Measurements from ENCODE around the gene PJVK. TPM values are rescaled to one million over a fixed set of nuclear protein-coding genes. Genes with fewer than 3 reads are reported as not detected.
A peak's percentile ranks its signal among the peaks of the same experiment; 100 is the strongest.

PJVK gene
- total RNA-seq, 1 experiment from 2014 or later, result 2.6 TPM

GRCh38 chr2:178479758-178480226 lies 28.6 kb downstream of the PJVK start:
- Histone ChIP-seq H3K27ac (ENCODE audit: low read depth, low read length) (peak overlapping the region; percentile 22), H3K9ac (ENCODE audit: low read length) (peak overlapping the region; percentile 61), H4K20me1 (ENCODE audit: insufficient read depth) (no peaks in the 10 kb centered on the region), H3K9me2 (ENCODE audit: insufficient read depth) (no peaks in the 10 kb centered on the region), H3K79me2 (ENCODE audit: insufficient read depth, low read length) (peaks cover 40% of the 10 kb centered on the region), H3K9me3 (ENCODE audit: control insufficient read depth in 1 of 2, insufficient read depth in 1 of 2, low read depth in 1 of 2, low read length in 2 of 2) (no peaks in the 10 kb centered on the region), H3K4me1 (ENCODE audit: control insufficient read depth in 1 of 2, insufficient read depth in 2 of 2, low read length in 2 of 2) (peaks cover 10 to 30% of the 10 kb centered on the region in 2 experiments; a peak in 3 of 4 replicates), H3K27me3 (ENCODE audit: insufficient read depth, low read length) (no peaks in the 10 kb centered on the region), H3K4me3 (replicated peaks in 1 of 2; ENCODE audit: low read depth in 1 of 2, low read length in 2 of 2) (peak overlapping the region; percentile 70 to 92), H2AFZ (ENCODE audit: low read depth, low read length, poor library complexity, severe bottlenecking) (peak overlapping the region; percentile 100), H3K36me3 (ENCODE audit: control insufficient read depth in 1 of 2, insufficient read depth in 2 of 2, low read length in 2 of 2) (no peaks in the 10 kb centered on the region), H3K4me2 (ENCODE audit: low read length) (peak overlapping the region; percentile 100)
- ATAC-seq, result no peak
- BruUV-seq (replicated peaks), result no TSS peak
- TF ChIP-seq JUND (IDR thresholded peaks at IDR 0.05), result no peak
- TF ChIP-seq EZH2phosphoT487 (IDR thresholded peaks at IDR 0.05; ENCODE audit: borderline replicate concordance), result no peak
- TF ChIP-seq POLR2A (IDR thresholded peaks at IDR 0.05; ENCODE audit: borderline replicate concordance, extremely low read depth, insufficient read depth, insufficient read length), result peak; percentile 56
- no peak for TF ChIP-seq ATF3 (IDR thresholded peaks at IDR 0.05)
- TF ChIP-seq MAX (IDR thresholded peaks at IDR 0.05), result no peak
- intact Hi-C loops (cut with micrococcal nuclease), result no loop called here
- CTCF ChIA-PET, result no interaction called here
- RAD21 ChIA-PET (ENCODE audit: low non-redundant PET in 1 of 2, low total read pairs in 2 of 2, uncharacterized antibody in 2 of 2, unreplicated experiment in 2 of 2), result no interaction called here
- no peak for DNase-seq (ENCODE audit: low read depth, low spot score)
- POLR2A ChIA-PET, result interaction anchor here (0.9 to 1.0 kb wide), 2 partner anchors 14 to 29 kb away, joined by 3 to 5 read pairs; partner anchors contain the start of genes PJVK and PRKRA

- intact Hi-C loops (cut with micrococcal nuclease), result no loop called here
- H3K4me1 ChIP-seq (ENCODE audit: control insufficient read depth in 1 of 2, insufficient read depth in 2 of 2, low read length in 2 of 2), result peaks cover 10 to 30% of the 10 kb centered on the region in 2 experiments; a peak in 3 of 4 replicates
- peak; percentile 89 for ATAC-seq
- ChIA-PET RAD21 (ENCODE audit: low non-redundant PET in 1 of 2, low total read pairs in 2 of 2, uncharacterized antibody in 2 of 2, unreplicated experiment in 2 of 2) (no interaction called here), POLR2A (interaction anchor here (0.9 to 1.0 kb wide), 2 partner anchors 14 to 30 kb away, joined by 3 to 5 read pairs; partner anchors contain the start of genes PJVK and PRKRA), CTCF (no interaction called here)
- peak within 1 kb of the TSS; percentile 75 to 92 for H3K4me3 ChIP-seq (replicated peaks in 1 of 2; ENCODE audit: low read depth in 1 of 2, low read length in 2 of 2)
- no peaks in the 10 kb centered on the region for H4K20me1 ChIP-seq (ENCODE audit: insufficient read depth)
- no peaks in the 10 kb centered on the region for H3K27me3 ChIP-seq (ENCODE audit: insufficient read depth, low read length)
- no peaks in the 10 kb centered on the region for H3K36me3 ChIP-seq (ENCODE audit: control insufficient read depth in 1 of 2, insufficient read depth in 2 of 2, low read length in 2 of 2)
- BruUV-seq (replicated peaks), result no TSS peak
- peak; percentile 94 for DNase-seq (ENCODE audit: low read depth, low spot score)
- peak within 1 kb of the TSS; percentile 100 for H3K4me2 ChIP-seq (ENCODE audit: low read length)
- peak within 1 kb of the TSS; percentile 77 for H3K9ac ChIP-seq (ENCODE audit: low read length)
- H3K9me3 ChIP-seq (ENCODE audit: control insufficient read depth in 1 of 2, insufficient read depth in 1 of 2, low read depth in 1 of 2, low read length in 2 of 2), result no peaks in the 10 kb centered on the region
- H2AFZ ChIP-seq (ENCODE audit: low read depth, low read length, poor library complexity, severe bottlenecking), result peak within 1 kb of the TSS; percentile 100
- H3K79me2 ChIP-seq (ENCODE audit: insufficient read depth, low read length), result peaks cover 43% of the 10 kb centered on the region
- no peaks in the 10 kb centered on the region for H3K9me2 ChIP-seq (ENCODE audit: insufficient read depth)
- peak within 1 kb of the TSS; percentile 22 for H3K27ac ChIP-seq (ENCODE audit: low read depth, low read length)
- TF ChIP-seq CEBPB (IDR thresholded peaks at IDR 0.05; ENCODE audit: low read depth) (no peak), POLR2AphosphoS5 (IDR thresholded peaks at IDR 0.05; ENCODE audit: low read depth, low read length) (peak; percentile 76), JUND (IDR thresholded peaks at IDR 0.05) (no peak), SP1 (IDR thresholded peaks at IDR 0.05; ENCODE audit: low read depth) (no peak; the same call in none of the 2 replicates), CTCF (IDR thresholded peaks at IDR 0.05 in 2 of 3, conservative IDR thresholded peaks at IDR 0.05 in 1 of 3; ENCODE audit: borderline replicate concordance in 1 of 3, insufficient read depth in 1 of 3, low read depth in 2 of 3, low read length in 2 of 3) (no peak), RAD21 (IDR thresholded peaks at IDR 0.05; ENCODE audit: low read depth) (no peak), MAX (IDR thresholded peaks at IDR 0.05) (peak; percentile 52), EZH2phosphoT487 (IDR thresholded peaks at IDR 0.05; ENCODE audit: borderline replicate concordance) (no peak), SIN3A (IDR thresholded peaks at IDR 0.05; ENCODE audit: low read depth) (peak; percentile 51; the same call in 1 of the 2 replicates), ZFX (IDR thresholded peaks at IDR 0.05) (peak; percentile 84)
Observed at GRCh38 chr2:178480227-178481181, 29.3 kb downstream of the PJVK start, which contains the start of gene PLEKHA3. Gene PLEKHA3, plus strand, starts transcription at chr2:178480457. Its CDS starts 413 bp downstream, at chr2:178480870.
